ENCODE data around the gene OLFML1. TPM values are rescaled to one million over a fixed set of nuclear protein-coding genes. Genes with fewer than 3 reads are reported as not detected.
A peak's percentile ranks its signal among the peaks of the same experiment; 100 is the strongest.

OLFML1 gene
- total and polyA plus RNA-seq, 2 of the 8 experiments (the other 6 are each of a cell fraction or from before 2014, with no cell fraction given), result 0.24 TPM; not detected in 1

GRCh38 chr11:7469351-7469865 lies 15.9 kb upstream of the OLFML1 start:
- H2BK120ac ChIP-seq (replicated peaks; ENCODE audit: low read depth, low read length), result no peak overlapping the region
- H3K36me3 ChIP-seq (ENCODE audit: control insufficient read depth in 2 of 4, insufficient read depth in 4 of 4, low read length in 3 of 4), result no peaks in the 10 kb centered on the region
- no peak overlapping the region for H3K9ac ChIP-seq (replicated peaks in 1 of 4; ENCODE audit: extremely low read depth in 1 of 4, low read depth in 3 of 4, low read length in 3 of 4)
- no peak overlapping the region for H2BK20ac ChIP-seq (ENCODE audit: low read length)
- H2BK15ac ChIP-seq (ENCODE audit: low read length), result no peak overlapping the region
- no peaks in the 10 kb centered on the region for H3K23me2 ChIP-seq (ENCODE audit: low read depth, low read length)
- H4K5ac ChIP-seq (ENCODE audit: insufficient read length, low read depth, low read length), result no peak overlapping the region
- no peaks in the 10 kb centered on the region for H3K79me2 ChIP-seq (ENCODE audit: control insufficient read depth in 1 of 2, insufficient read depth in 2 of 2, low read length in 2 of 2)
- no peak overlapping the region for H3K27ac ChIP-seq (ENCODE audit: low read depth, low read length)
- no peaks in the 10 kb centered on the region for H3K79me1 ChIP-seq (ENCODE audit: low read depth, low read length)
- H2AFZ ChIP-seq (ENCODE audit: low read length), result no peak overlapping the region
- H3K27me3 ChIP-seq (replicated peaks in 1 of 4; ENCODE audit: control insufficient read depth in 3 of 4, extremely low read depth in 1 of 4, insufficient read depth in 3 of 4, low read length in 3 of 4), result no peaks in the 10 kb centered on the region
- no peak overlapping the region for H2BK12ac ChIP-seq (ENCODE audit: low read depth, low read length)
- no peaks in the 10 kb centered on the region for H3K4me1 ChIP-seq (replicated peaks in 1 of 4; ENCODE audit: control insufficient read depth in 3 of 4, insufficient read depth in 4 of 4, low read length in 3 of 4)
- no peak overlapping the region for H3K14ac ChIP-seq (ENCODE audit: insufficient read length)
- H3K4ac ChIP-seq (replicated peaks; ENCODE audit: insufficient read length, low read depth, low read length), result no peak overlapping the region
- 0 out of 2 replicates have a peak overlapping the region, but pooled peaks have one; percentile 24 for H2AK5ac ChIP-seq (ENCODE audit: low read depth, low read length)
- H3K18ac ChIP-seq (ENCODE audit: extremely low read depth, low read length), result no peak overlapping the region
- no peak overlapping the region for H4K8ac ChIP-seq (ENCODE audit: extremely low read depth, insufficient read depth, low read length)
- H4K20me1 ChIP-seq (replicated peaks in 1 of 2; ENCODE audit: control insufficient read depth in 1 of 2, insufficient read depth in 2 of 2, low read length in 2 of 2), result no peaks in the 10 kb centered on the region
- H4K91ac ChIP-seq (replicated peaks; ENCODE audit: insufficient read length, low read length), result no peak overlapping the region
- H3K9me3 ChIP-seq (ENCODE audit: insufficient read depth in 2 of 2, low read depth in 1 of 2, low read length in 1 of 2), result no peaks in the 10 kb centered on the region
- FAIRE-seq (no peak), DNase-seq (ENCODE audit: low read depth in 1 of 2, low spot score in 2 of 2) (no peak)
- ChIA-PET POLR2A (ENCODE audit: partially characterized antibody) (no interaction called here), CTCF (ENCODE audit: partially characterized antibody) (interaction anchor here (0.6 to 1.2 kb wide), 4 partner anchors 54 to 373 kb away, joined by 3 to 4 read pairs (median 3); no protein-coding TSS in a partner anchor)
- 90% methylated on average over 5 of the region's 5 CpGs; no CpG with 5 or more reads in 1 of the 2 experiments for WGBS, 2 experiments (ENCODE audit: extremely low coverage in 1 of 2, insufficient coverage in 1 of 2, insufficient read length in 1 of 2, insufficient replicate concordance in 2 of 2, low coverage in 1 of 2, low lambda C conversion rate in 2 of 2, missing lambda C conversion rate in 1 of 2)
- H3K23ac ChIP-seq (ENCODE audit: insufficient read length), result no peak overlapping the region
- no peak overlapping the region for H3K4me2 ChIP-seq (ENCODE audit: insufficient read depth in 1 of 2, low read depth in 2 of 2, low read length in 2 of 2)
- H3K56ac ChIP-seq (replicated peaks; ENCODE audit: insufficient read length, low read depth, low read length), result no peak overlapping the region
- no peak overlapping the region for H3K4me3 ChIP-seq (ENCODE audit: extremely low read depth in 1 of 4, insufficient read depth in 2 of 4, low read depth in 3 of 4, low read length in 4 of 4)
- H2BK5ac ChIP-seq (ENCODE audit: low read depth, low read length), result no peak overlapping the region
- TF ChIP-seq NANOG (IDR thresholded peaks at IDR 0.05; ENCODE audit: insufficient read depth, low read depth, low read length, poor library complexity, severe bottlenecking), result no peak
- TF ChIP-seq E2F6 (IDR thresholded peaks at IDR 0.05), result no peak
- no peak for TF ChIP-seq ZNF274 (IDR thresholded peaks at IDR 0.05; ENCODE audit: borderline replicate concordance, extremely low read depth, low read length)
- TF ChIP-seq CBX5 (IDR thresholded peaks at IDR 0.05; ENCODE audit: low read depth, low read length), result no peak
- no peak for TF ChIP-seq SUZ12 (IDR thresholded peaks at IDR 0.05; ENCODE audit: low read length)
- TF ChIP-seq JUN (IDR thresholded peaks at IDR 0.05; ENCODE audit: low read depth, low read length), result no peak
- TF ChIP-seq TAF7 (optimal IDR thresholded peaks at IDR 0.05; ENCODE audit: borderline replicate concordance, low read depth, low read length), result no peak
- no peak for TF ChIP-seq CHD1 (IDR thresholded peaks at IDR 0.05; ENCODE audit: low read depth, low read length)
- TF ChIP-seq TCF12 (IDR thresholded peaks at IDR 0.05; ENCODE audit: low read depth, low read length), result no peak
- no peak for TF ChIP-seq GABPA (IDR thresholded peaks at IDR 0.05; ENCODE audit: borderline replicate concordance, insufficient read depth, low read length)
- no peak for TF ChIP-seq HDAC2 (IDR thresholded peaks at IDR 0.05; ENCODE audit: borderline replicate concordance in 1 of 2, low read depth in 2 of 2, low read length in 2 of 2)
